HG02642 (cell line): Measurements from ENCODE around the gene RSKR.
"Not testable (repeated sequence)": the region's sequence is repeated elsewhere in the genome, so short reads cannot be mapped to it uniquely, and the experiment has no call there.

Experiments used
- ATAC-seq: cut with Tn5 transposase; IDR thresholded peaks from one replicate; pipeline ENCODE4 v1.9.1; 2021; ENCODE audit warnings: mild to moderate bottlenecking; ENCODE audit not compliant: unreplicated experiment, poor library complexity

RSKR gene

GRCh38 chr17:28623696-28624095 is 9.7 kb upstream of the RSKR start:
- no peak for ATAC-seq

DNA sequence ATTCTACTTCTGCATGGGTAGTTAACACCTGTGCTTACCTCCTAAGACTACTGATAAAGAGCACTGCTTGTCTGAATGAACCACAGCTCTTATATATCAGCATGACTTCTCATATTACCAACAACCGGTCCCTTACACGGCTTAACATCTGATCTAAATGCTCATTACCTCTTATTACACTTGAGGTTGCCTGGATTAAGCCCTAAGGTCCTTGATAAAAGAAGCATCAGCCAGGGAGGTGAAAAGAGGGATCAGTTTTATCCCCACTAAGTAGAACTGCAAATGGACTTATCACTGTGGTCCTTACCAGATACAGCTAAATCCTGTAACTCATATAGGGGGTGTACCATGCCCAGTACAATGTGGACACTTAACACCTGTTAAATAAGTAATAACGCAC is 8.2 kb upstream of the RSKR start:
- no peak for ATAC-seq

DNA sequence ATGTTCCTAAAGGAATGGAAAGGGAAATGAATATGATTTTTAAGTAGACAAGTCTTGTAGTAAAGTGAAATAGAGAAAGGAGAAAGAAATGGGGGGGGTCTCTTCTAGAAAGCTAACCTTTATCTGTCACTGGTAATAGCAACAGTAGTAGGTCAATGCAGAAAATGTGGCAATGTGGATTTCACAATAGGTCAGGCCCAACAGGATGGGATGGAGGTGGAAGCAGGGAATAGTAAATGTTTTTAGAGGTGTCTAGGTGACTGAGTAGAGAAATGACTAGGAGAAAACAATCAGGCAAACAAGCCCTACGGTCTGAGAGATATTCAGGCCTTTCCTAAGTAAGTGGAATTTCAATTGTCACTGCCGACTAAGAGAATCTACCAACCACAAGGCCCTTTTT is 6.0 kb upstream of the RSKR start:
- ATAC-seq = no peak

DNA sequence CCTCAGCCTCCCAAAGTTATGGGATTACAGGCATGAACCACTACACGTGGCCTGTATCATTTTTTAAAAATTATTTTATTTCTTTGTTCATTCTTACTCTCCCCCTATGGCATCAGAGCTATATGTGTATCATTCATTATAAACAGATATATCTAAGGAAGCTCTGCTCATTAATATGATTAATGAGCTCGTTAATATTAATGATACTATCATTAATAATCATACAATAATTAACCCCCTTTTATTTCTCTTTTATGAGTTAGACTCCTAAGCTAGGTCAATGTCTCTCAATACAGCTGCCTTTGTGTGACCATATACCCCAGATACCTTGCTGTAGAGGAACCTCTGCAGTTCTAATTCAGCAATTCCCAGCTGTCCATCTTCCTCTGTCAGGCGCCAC is 4.5 kb upstream of the RSKR start:
- ATAC-seq = no peak

- ATAC-seq = no peak
Observed at GRCh38 chr17:28616281-28616680, 2.3 kb upstream of the RSKR start.

DNA sequence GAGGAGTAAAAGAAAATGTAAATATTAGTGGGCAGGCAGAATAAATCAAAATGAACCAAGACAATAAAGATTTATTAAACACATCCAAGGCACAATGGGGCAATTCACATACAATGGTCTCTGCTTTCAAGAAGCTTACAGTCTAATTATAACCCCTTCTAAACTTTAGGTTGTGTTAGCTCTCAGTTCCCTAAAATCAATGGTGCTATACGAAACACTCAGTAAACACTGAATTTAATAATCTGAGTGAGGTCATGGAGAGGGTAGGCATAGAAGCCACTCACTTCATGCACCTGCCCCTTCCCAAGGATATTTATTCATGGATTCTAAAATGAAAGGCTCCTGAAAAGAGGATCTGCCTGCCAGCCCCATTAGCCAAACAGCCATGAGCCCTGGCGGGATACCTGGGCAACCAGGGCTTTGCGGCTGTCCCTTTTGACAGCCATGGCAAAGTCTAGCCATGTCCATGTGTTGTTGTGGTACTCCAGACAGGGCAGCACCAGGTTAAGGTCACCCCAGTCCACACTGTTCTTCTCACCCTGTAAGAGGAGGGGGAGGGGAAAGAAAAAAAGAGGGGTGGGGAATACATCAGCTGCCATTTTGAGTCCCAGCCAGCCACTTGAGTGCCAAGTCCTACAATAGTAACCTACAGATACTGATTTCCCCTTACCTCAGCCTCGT is 1.4 kb upstream of the RSKR start:
- no peak for ATAC-seq

DNA sequence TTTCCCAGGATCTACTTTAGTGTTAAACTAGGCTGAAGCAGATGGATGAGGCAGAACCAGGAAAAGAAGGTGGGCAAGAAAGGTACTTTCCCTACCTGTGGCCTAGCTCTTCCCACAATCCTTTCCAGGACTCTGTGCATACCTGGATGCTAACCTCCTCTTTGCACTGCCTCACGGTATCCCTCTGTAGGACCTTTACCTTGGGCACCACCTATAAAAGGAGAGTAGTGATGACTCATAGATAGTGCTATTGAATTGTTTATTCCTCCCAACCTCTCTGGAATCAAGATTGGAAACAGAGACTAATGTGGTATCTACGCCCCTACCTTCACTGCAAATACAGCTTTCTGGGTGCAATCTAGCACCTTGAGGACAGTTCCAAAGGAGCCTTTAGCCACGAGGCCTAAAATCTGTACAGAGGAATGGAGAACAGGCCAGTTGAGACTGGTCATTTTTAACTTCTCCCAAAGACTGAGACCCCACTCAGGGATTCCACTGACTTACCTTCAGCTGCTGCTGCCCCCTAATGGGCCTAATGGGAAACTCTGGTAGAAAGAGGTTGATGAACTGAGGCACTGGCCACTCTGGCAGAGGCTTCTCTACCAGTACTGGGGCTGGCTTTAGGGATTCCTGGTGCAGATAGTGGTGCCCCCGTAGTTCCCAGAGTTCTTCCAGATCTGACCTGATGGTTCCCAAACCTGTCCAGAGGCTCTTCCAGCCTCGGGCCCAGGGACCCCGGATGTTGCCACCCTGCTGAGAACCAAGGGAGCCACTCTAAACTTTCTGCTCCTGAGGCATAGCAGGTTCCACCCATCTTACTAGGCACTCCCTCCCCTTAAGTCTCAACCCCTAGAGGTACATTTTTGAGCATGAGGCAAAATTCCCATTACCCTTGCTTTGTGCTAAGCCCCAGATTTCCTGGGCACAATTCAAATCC is 781 bp downstream of the RSKR start:
- ATAC-seq = no peak

GRCh38 chr17:28612531-28612930 is 1.5 kb downstream of the RSKR start:
- no peak for ATAC-seq

DNA sequence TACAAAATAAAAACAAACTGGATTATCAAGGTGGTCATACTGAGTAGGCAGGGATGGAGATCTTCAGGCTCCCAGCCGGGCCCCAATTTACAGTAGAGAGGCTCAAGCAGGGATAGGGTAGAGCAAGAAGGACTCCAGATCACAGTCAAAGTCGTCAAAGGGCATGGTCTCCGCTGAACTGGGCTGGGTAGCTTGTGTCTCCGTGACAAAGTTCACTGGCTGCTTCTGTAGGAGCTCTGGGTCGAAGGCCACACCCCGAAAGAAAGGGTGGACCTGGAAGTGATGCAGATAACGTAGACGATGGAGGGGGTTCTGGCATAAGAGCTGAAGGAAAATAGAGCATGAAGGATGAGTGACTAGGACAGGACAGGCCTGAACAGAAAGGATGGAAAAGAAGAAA is 3.6 kb downstream of the RSKR start:
- no peak for ATAC-seq

GRCh38 chr17:28604031-28604430 is 10.0 kb downstream of the RSKR start:
- ATAC-seq = not testable (repeated sequence)

DNA sequence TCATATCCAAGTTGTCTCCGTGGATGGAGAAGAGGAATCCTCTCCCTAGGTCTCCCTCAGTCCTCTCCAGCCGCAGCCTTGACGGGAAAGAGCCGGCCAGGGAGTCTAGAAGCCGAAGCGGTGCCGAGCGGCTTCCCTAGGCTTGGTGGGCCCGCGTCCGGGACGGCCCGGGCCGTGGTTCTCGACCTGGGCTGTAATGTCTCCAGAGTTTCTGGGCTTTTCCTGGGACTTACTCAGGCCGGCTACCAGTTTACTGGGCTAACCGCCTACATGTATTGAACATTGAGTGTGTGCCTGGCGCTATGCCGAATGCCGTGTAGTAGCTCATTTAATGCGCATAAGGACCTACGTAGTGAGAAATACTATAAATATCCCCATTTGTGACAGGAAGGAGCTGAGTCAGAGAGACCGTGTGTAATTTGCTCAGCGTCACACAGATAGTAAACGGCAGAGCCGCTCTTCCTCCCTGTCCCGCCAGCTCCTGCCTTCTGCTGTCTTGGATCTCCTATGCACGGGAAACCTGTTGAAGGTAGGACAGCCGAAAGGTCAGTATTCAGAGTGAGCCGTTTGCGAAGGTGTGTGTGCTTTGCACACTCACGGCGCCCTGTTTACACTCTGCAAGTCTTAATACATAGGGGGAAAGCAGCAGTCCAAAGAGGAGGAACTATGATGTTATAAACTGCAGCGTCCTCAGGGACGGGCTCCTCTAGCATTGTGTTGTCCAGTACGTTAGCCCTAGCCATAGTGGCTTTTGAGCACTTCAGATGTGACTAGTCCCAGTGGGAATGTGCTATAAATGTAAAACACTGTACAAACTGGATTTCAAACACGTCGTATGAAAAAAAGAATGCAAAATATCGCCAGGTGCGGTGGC is 14.4 kb downstream of the RSKR start:
- peak; percentile 45 for ATAC-seq

- ATAC-seq = peak; percentile 85
Observed at GRCh38 chr17:28598799-28599310, 15.1 kb downstream of the RSKR start, which contains the start of gene SPAG5. TSS of gene SPAG5 (minus strand) at chr17:28599025. CDS start at chr17:28598946, 79 bp downstream.

DNA sequence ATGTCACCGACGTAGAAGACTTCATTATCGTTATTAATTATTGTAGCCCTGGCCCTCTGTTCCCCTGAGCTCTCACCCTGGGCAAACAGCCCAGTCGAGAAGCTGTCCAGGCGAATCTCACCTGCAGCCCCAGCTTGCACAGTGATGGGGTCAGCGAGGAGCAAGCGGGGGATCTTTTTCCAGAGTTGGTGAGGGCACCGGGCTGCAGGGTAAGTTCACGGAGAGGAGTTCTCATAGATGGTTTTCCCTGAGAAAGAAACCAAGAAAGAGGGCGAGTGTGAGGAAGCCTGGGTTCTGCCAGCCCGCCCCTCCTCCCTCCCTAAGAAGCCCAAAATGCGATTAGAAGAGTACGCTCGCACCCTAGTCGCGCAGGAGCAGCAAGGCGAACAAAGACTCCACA is 15.6 kb downstream of the RSKR start:
- ATAC-seq = peak; percentile 7

DNA sequence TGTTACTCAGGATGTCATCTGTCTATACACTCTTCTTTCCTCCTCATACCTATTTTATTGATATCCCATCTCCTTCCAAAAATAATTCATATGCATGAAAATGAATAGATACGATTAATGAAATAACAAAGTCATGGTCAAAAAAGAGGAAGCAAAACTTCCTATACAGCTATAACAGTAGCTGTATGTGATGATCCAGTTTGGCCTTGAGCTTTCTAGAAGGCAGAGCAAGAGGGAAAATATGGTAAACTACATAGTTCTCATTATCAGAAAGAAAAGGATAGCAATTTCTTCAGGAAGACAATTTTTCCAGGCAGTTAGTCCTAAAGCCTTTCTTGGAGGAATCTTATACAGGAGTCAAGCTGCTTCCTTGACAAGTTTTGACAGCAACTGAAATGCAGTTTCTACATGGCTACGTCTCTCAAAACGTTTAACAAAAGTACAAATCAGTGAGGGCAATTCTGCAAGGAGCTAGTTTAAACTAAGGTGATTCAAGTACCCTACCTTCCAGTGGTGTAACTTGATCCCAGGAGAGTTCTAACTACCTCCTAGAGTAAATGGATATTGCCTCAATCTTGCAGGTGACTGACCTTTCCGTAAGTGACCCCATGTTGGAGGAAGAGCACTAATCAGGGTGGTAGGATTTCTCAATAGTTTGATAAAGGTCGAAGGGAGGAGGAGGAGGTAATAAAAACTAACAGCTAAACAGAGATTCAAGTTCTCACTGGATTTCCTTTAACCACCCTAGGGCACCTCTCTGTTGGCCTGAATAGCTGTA is 16.2 kb downstream of the RSKR start:
- no peak for ATAC-seq

DNA sequence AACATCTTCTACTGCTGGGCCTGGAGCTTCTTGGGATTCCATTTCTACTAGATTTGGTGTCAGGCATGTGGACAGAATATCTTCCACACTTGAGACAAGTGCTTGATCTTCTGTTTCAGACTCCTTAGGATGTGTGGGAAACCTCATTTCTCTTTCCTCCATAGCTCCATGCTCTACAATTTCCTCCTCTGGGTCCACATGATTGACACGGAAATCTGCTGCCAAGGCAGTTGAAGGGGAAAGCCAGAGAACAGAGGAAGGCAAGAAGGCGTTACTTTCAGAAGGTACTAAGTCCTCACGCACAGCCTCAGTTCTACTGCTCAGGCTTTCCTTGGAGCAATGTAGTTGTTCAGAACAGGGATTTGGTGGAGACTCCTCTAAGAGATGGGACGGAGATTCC is 21.7 kb downstream of the RSKR start:
- ATAC-seq = no peak

DNA sequence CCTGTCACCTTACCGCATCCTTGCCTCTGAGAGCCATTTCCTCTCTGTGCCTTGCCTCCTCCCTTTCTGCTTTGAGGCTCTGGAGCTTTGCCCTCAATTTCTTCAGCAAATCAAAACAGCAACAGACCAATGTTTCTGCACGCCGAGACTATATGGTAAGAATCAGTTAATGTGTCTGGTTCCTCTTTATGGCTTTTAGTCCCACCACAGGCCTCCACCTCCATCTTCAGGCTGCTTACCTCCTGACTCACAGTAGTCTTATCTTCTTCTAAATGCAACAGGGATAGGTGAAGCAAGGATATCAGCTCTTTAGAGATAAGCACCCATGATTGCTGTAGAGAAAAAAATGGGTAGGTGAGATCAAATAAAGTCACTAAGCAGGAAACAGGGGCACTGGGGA is 28.1 kb downstream of the RSKR start:
- no peak for ATAC-seq

GRCh38 chr17:28584434-28584833 is 29.6 kb downstream of the RSKR start:
- ATAC-seq = no peak

DNA sequence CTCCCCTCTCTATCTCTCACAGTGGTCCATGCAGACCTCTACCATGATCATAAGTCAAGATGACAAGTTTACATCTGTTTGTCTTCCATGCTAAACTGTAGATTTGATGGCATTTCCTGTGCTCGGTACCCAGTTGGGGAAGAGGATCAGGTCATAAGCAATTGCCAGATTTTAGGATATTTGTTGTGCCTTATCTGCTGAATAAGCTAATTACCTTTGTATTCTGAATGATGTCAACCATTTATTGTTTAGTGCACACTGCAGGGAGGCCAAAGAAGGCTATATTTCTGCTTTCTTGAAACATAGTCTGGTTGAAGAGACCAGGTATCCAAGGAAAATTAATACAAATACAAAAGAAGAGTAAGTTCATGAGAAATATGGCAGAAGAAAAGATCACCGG is 31.5 kb downstream of the RSKR start:
- no peak for ATAC-seq

- ATAC-seq = no peak
Observed at GRCh38 chr17:28580959-28581358, 33.0 kb downstream of the RSKR start.

- no peak for ATAC-seq
Observed at GRCh38 chr17:28579526-28579925, 34.5 kb downstream of the RSKR start.
